NCI-H69 (cell line): ENCODE data around the gene SLC15A4.

Source experiments
- DNase-seq: peaks from one replicate; lab custom pipeline; 2025; lab: John Stamatoyannopoulos, UW

Gene SLC15A4

GRCh38 chr12:128844031-128844635, 20.4 kb upstream of the SLC15A4 start:
- no peak for DNase-seq

GRCh38 chr12:128843538-128843937, 19.8 kb upstream of the SLC15A4 start:
- no peak for DNase-seq

GRCh38 chr12:128842579-128842978, 18.8 kb upstream of the SLC15A4 start:
- no peak for DNase-seq

GRCh38 chr12:128840862-128841468, 17.2 kb upstream of the SLC15A4 start:
- DNase-seq, result peak; percentile 7

GRCh38 chr12:128839885-128840284, 16.1 kb upstream of the SLC15A4 start:
- peak; percentile 24 for DNase-seq

GRCh38 chr12:128833418-128833817, 9.7 kb upstream of the SLC15A4 start:
- DNase-seq, result no peak

- no peak for DNase-seq
These were observed 6.7 kb upstream of the SLC15A4 start for GRCh38 chr12:128830505-128830893.

- peak; percentile 25 for DNase-seq
These were observed 6.2 kb upstream of the SLC15A4 start for GRCh38 chr12:128829861-128830504.

GRCh38 chr12:128827724-128828123, 4.0 kb upstream of the SLC15A4 start:
- no peak for DNase-seq

GRCh38 chr12:128825835-128826234, 2.1 kb upstream of the SLC15A4 start:
- peak; percentile 49 for DNase-seq

GRCh38 chr12:128823216-128823915, 392 bp downstream of the SLC15A4 start:
- DNase-seq, result peak; percentile 83

- peak; percentile 22 for DNase-seq
These were observed 2.9 kb downstream of the SLC15A4 start for GRCh38 chr12:128820723-128821432.

- no peak for DNase-seq
These were observed 3.5 kb downstream of the SLC15A4 start for GRCh38 chr12:128820253-128820652.

GRCh38 chr12:128819293-128820144, 4.2 kb downstream of the SLC15A4 start:
- peak; percentile 35 for DNase-seq

GRCh38 chr12:128818065-128819022, 5.4 kb downstream of the SLC15A4 start:
- peak; percentile 38 for DNase-seq

GRCh38 chr12:128817111-128818015, 6.4 kb downstream of the SLC15A4 start:
- peak; percentile 82 for DNase-seq

- DNase-seq, result no peak
These were observed 7.2 kb downstream of the SLC15A4 start for GRCh38 chr12:128816643-128816920.

GRCh38 chr12:128815779-128816642, 7.7 kb downstream of the SLC15A4 start:
- no peak for DNase-seq
